Measurements from ENCODE around the gene NLRC5.

NLRC5 gene

DNA sequence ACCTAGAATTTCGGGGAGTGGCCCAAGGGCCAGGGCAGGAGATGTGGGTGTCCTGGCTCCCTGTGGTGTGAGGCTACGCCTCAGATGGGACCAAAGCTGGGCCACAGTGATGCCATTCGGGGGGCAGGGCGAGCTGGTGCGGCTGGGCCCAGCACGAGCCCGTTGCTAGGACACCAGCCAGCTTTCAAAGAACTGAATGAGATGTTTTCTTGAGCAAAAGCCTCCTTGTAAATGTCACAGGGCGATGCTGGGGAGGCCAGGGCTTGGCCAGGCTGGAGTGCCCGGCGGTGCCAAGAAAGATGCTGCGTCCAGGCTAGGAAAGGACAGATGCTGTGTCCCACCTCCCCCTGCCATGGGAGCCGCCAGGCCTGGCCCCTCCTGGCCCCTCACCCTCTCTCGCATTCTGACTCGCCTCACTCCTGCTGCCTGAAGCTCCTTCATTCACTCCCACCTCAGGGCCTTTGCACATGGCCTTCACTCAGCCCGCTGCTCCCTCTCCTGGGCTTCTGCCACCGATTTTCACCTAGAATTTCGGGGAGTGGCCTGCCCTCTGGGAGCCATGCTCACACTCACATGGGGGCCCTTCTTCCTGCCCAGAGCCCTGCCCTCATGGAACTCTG lies 142.1 kb downstream of the NLRC5 start:
- no peak for DNase-seq (ENCODE audit: low read depth)

DNA sequence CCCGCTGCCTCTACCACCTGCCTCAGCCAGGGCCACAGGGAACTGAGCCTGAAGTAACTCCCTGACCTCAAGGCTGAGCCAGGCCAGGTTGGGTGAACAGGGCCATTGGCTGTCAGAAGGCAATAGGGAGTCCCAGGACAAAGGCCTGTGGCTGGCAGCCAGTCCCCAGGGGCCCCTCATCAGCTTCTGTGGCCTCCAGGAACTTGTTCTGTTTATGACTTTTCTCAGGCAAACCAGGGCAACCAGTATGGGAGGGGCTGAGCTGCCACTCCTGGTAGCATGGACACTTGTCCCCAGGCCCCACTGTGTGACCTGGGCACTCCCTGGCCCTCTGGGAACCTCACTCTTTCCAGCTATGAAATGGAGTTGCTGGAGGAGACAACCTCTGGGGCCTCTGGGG lies 143.1 kb downstream of the NLRC5 start:
- DNase-seq (ENCODE audit: low read depth), result no peak

DNA sequence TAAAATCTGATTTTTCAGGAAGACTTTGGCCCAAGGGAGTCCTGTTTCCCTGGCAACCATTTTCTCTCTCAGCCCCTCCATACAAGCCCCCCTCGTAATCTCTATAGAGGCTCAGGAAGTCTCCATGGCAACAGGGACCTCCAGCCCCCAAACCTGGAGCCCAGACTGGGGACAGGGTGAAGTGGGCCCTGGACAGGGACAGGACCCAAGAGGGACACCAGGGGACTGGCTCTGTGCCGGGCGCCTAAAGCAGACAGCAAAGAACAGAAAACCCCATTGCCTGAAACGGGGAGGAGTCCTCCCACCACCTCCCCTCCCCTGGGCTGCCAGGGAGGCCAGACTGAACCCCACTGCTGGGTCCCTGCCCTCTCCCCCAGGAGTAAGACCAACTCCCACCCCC lies 143.7 kb downstream of the NLRC5 start:
- no peak for DNase-seq (ENCODE audit: low read depth)
